ENCODE data around the gene USP11.

DNA sequence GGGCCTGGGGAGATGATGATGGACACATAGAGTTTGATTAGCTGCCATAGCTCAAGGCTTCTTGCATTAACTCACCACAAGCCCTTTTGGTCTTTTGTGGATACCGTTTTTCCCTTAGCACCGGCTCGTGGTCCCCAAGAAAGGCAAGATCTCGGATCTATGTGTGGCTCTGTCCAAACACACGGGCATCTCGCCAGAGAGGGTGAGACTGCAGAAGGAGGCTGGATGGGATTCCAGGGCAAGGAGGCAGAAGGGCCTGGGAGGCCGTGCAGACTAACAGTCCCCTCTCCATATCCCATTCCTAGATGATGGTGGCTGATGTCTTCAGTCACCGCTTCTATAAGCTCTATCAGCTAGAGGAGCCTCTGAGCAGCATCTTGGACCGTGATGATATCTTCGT lies 9.5 kb downstream of the USP11 start:
- TF ChIP-seq TARDBP (IDR thresholded peaks at IDR 0.05) (no peak), ZNF384 (IDR thresholded peaks at IDR 0.05) (no peak), NFRKB (IDR thresholded peaks at IDR 0.05) (no peak), ARNT (IDR thresholded peaks at IDR 0.05) (no peak), FOXM1 (IDR thresholded peaks at IDR 0.05; ENCODE audit: borderline replicate concordance) (no peak), LEF1 (IDR thresholded peaks at IDR 0.05; ENCODE audit: borderline replicate concordance) (no peak), SUZ12 (IDR thresholded peaks at IDR 0.05) (no peak), BHLHE40 (IDR thresholded peaks at IDR 0.05; ENCODE audit: borderline replicate concordance) (no peak), L3MBTL2 (conservative IDR thresholded peaks at IDR 0.05) (no peak)
